ENCODE measurements around the gene PPTC7. TPM values are rescaled to one million over a fixed set of nuclear protein-coding genes. Genes with fewer than 3 reads are reported as not detected.
"Not testable (repeated sequence)": the region's sequence is repeated elsewhere in the genome, so short reads cannot be mapped to it uniquely, and the experiment has no call there.

The PPTC7 gene
- total RNA-seq, 1 experiment from 2014 or later, result 27.8 TPM

GRCh38 chr12:110560048-110560447 is 23.1 kb downstream of the PPTC7 start:
- H3K4me1 Mint-ChIP-seq (ENCODE audit: low read depth, unreplicated experiment), result peaks cover 28% of the 10 kb centered on the region
- CTCF ChIA-PET, result interaction anchor here (0.7 kb wide), 1 partner anchor 1281 kb away, joined by 4 read pairs; no protein-coding TSS in a partner anchor

GRCh38 chr12:110558945-110559344 is 24.2 kb downstream of the PPTC7 start:
- H3K4me1 Mint-ChIP-seq (ENCODE audit: low read depth, unreplicated experiment), result peaks cover 23% of the 10 kb centered on the region
- CTCF ChIA-PET, result interaction anchor here (0.7 to 0.9 kb wide), 2 partner anchors 236 to 242 kb away, joined by 3 to 6 read pairs; no protein-coding TSS in a partner anchor
- H3K9me3 Mint-ChIP-seq (ENCODE audit: low read depth, unreplicated experiment); H3K27me3 Mint-ChIP-seq (ENCODE audit: unreplicated experiment); DNase-seq; BruUV-seq (replicated peaks); H3K4me3 Mint-ChIP-seq (ENCODE audit: low read depth, unreplicated experiment); intact Hi-C loops (cut with micrococcal nuclease; ENCODE audit: unreplicated experiment); H3K27ac Mint-ChIP-seq (ENCODE audit: unreplicated experiment); H3K36me3 Mint-ChIP-seq (ENCODE audit: insufficient read depth, unreplicated experiment): not testable (repeated sequence)

More at GRCh38 chr12:110560048-110560447, 23.1 kb downstream of the PPTC7 start:
- Mint-ChIP-seq H3K27ac (ENCODE audit: unreplicated experiment) (no peak overlapping the region), H3K9me3 (ENCODE audit: low read depth, unreplicated experiment) (no peaks in the 10 kb centered on the region), H3K36me3 (ENCODE audit: insufficient read depth, unreplicated experiment) (peaks cover 8% of the 10 kb centered on the region), H3K4me3 (ENCODE audit: low read depth, unreplicated experiment) (no peak overlapping the region), H3K27me3 (ENCODE audit: unreplicated experiment) (no peaks in the 10 kb centered on the region)
- DNase-seq, result no peak
- no TSS peak for BruUV-seq (replicated peaks)
- TF ChIP-seq CTCF (IDR thresholded peaks at IDR 0.05; ENCODE audit: unreplicated experiment), result no peak
- intact Hi-C loops (cut with micrococcal nuclease; ENCODE audit: unreplicated experiment), result no loop called here

GRCh38 chr12:110557300-110557699 is 25.8 kb downstream of the PPTC7 start:
- DNase-seq, result no peak
- H3K4me3 Mint-ChIP-seq (ENCODE audit: low read depth, unreplicated experiment), result no peak overlapping the region
- intact Hi-C loops (cut with micrococcal nuclease; ENCODE audit: unreplicated experiment), result no loop called here
- H3K4me1 Mint-ChIP-seq (ENCODE audit: low read depth, unreplicated experiment), result peaks cover 20% of the 10 kb centered on the region
- H3K36me3 Mint-ChIP-seq (ENCODE audit: insufficient read depth, unreplicated experiment), result peaks cover 4% of the 10 kb centered on the region
- H3K27me3 Mint-ChIP-seq (ENCODE audit: unreplicated experiment), result no peaks in the 10 kb centered on the region
- H3K9me3 Mint-ChIP-seq (ENCODE audit: low read depth, unreplicated experiment), result no peaks in the 10 kb centered on the region
- CTCF ChIA-PET, result no interaction called here
- TF ChIP-seq CTCF (IDR thresholded peaks at IDR 0.05; ENCODE audit: unreplicated experiment), result no peak
- no peak overlapping the region for H3K27ac Mint-ChIP-seq (ENCODE audit: unreplicated experiment)
- no TSS peak for BruUV-seq (replicated peaks)

- intact Hi-C loops (cut with micrococcal nuclease; ENCODE audit: unreplicated experiment), result no loop called here
- H3K27ac Mint-ChIP-seq (ENCODE audit: unreplicated experiment), result no peak overlapping the region
- no peak for DNase-seq
- H3K36me3 Mint-ChIP-seq (ENCODE audit: insufficient read depth, unreplicated experiment), result peaks cover 2% of the 10 kb centered on the region
- H3K9me3 Mint-ChIP-seq (ENCODE audit: low read depth, unreplicated experiment), result no peaks in the 10 kb centered on the region
- CTCF ChIA-PET, result no interaction called here
- no peak for TF ChIP-seq CTCF (IDR thresholded peaks at IDR 0.05; ENCODE audit: unreplicated experiment)
- no peaks in the 10 kb centered on the region for H3K27me3 Mint-ChIP-seq (ENCODE audit: unreplicated experiment)
- BruUV-seq (replicated peaks), result no TSS peak
- no peak overlapping the region for H3K4me3 Mint-ChIP-seq (ENCODE audit: low read depth, unreplicated experiment)
- peaks cover 20% of the 10 kb centered on the region for H3K4me1 Mint-ChIP-seq (ENCODE audit: low read depth, unreplicated experiment)
These were observed 26.4 kb downstream of the PPTC7 start for GRCh38 chr12:110556705-110557104.

- Mint-ChIP-seq H3K27ac (ENCODE audit: unreplicated experiment) (no peak overlapping the region), H3K4me1 (ENCODE audit: low read depth, unreplicated experiment) (peaks cover 20% of the 10 kb centered on the region), H3K36me3 (ENCODE audit: insufficient read depth, unreplicated experiment) (no peaks in the 10 kb centered on the region), H3K9me3 (ENCODE audit: low read depth, unreplicated experiment) (no peaks in the 10 kb centered on the region), H3K27me3 (ENCODE audit: unreplicated experiment) (no peaks in the 10 kb centered on the region), H3K4me3 (ENCODE audit: low read depth, unreplicated experiment) (no peak overlapping the region)
- BruUV-seq (replicated peaks), result no TSS peak
- DNase-seq, result no peak
- intact Hi-C loops (cut with micrococcal nuclease; ENCODE audit: unreplicated experiment), result no loop called here
- CTCF ChIA-PET, result no interaction called here
- no peak for TF ChIP-seq CTCF (IDR thresholded peaks at IDR 0.05; ENCODE audit: unreplicated experiment)
These were observed 27.3 kb downstream of the PPTC7 start for GRCh38 chr12:110555577-110556406.
